AML-193 (cell line): ENCODE results near the gene DNAJB13.

Experiments used
- DNase-seq, 2 experiments: peaks; one replicate each; lab custom pipeline; 2025; lab: John Stamatoyannopoulos, UW

DNAJB13 gene

GRCh38 chr11:73951797-73952196 lies 971 bp downstream of the DNAJB13 start:
- DNase-seq = no peak

GRCh38 chr11:73956876-73957653 lies 6.2 kb downstream of the DNAJB13 start:
- no peak for DNase-seq

GRCh38 chr11:73957654-73958361 lies 7.0 kb downstream of the DNAJB13 start:
- DNase-seq = no peak

GRCh38 chr11:73958521-73959141 lies 7.8 kb downstream of the DNAJB13 start:
- no peak for DNase-seq

GRCh38 chr11:73961321-73961720 lies 10.5 kb downstream of the DNAJB13 start:
- no peak for DNase-seq

GRCh38 chr11:73962101-73962705 lies 11.4 kb downstream of the DNAJB13 start:
- no peak for DNase-seq

GRCh38 chr11:73963861-73964260 lies 13.0 kb downstream of the DNAJB13 start:
- no peak for DNase-seq

GRCh38 chr11:73965076-73965763 lies 14.4 kb downstream of the DNAJB13 start:
- DNase-seq = no peak

- no peak for DNase-seq
Measured at GRCh38 chr11:73965764-73966121, 14.9 kb downstream of the DNAJB13 start.

GRCh38 chr11:73968356-73968966 lies 17.6 kb downstream of the DNAJB13 start:
- DNase-seq = no peak

- DNase-seq = no peak
Measured at GRCh38 chr11:73969091-73969490, 18.3 kb downstream of the DNAJB13 start.

- no peak for DNase-seq
Measured at GRCh38 chr11:73969991-73970800, 19.4 kb downstream of the DNAJB13 start.

GRCh38 chr11:73971175-73971719 lies 20.4 kb downstream of the DNAJB13 start:
- DNase-seq = no peak

- no peak for DNase-seq
Measured at GRCh38 chr11:73972187-73972586, 21.4 kb downstream of the DNAJB13 start.

- DNase-seq = no peak
Measured at GRCh38 chr11:73972620-73973449, 22.0 kb downstream of the DNAJB13 start.

- DNase-seq = no peak
Measured at GRCh38 chr11:73974604-73975478, 24.0 kb downstream of the DNAJB13 start.

GRCh38 chr11:73975479-73975757 lies 24.6 kb downstream of the DNAJB13 start:
- no peak for DNase-seq

GRCh38 chr11:73976451-73977151 lies 25.8 kb downstream of the DNAJB13 start:
- no peak for DNase-seq
